ENCODE measurements around the gene HYAL1.

HYAL1 gene

DNA sequence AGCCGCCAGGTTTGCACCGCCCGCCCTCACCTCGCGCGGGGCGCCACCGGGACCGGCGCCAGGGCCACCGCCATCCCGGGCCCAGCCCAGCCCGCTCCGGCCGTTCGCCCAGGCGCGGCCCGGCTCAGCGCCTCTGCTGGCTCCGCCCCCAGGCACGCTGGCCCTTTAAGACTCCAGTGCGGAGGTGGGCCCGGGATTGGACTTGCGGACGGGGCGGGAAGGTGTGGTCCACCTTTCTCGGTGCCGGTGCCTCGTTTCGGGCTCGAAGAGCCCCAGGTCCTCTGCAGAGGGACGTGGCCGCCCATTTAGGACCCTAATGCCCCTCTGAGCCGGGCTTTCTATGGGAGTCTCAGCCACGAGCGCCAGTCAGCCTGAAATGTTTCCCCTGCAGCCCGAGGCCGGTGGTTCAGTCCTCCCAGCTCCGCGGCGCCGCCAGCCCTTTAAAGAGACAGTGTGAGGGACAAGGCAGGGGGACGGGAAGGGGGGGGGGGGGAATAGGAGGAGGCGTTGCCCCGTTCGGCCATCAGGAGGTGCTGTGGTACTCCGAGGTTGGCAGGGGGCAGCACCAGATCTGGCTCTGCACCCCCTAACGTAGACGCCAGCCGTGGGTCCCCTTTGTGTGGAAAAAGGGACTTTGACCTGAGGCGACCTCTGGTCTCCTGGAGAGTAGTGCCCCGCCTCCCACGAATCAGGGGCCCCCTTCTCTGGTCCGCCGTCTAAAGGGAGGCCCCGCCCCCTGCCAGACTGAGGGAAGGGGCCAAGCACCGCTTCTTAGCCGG lies 18.2 kb upstream of the HYAL1 start:
- ATAC-seq, result peak; percentile 86

DNA sequence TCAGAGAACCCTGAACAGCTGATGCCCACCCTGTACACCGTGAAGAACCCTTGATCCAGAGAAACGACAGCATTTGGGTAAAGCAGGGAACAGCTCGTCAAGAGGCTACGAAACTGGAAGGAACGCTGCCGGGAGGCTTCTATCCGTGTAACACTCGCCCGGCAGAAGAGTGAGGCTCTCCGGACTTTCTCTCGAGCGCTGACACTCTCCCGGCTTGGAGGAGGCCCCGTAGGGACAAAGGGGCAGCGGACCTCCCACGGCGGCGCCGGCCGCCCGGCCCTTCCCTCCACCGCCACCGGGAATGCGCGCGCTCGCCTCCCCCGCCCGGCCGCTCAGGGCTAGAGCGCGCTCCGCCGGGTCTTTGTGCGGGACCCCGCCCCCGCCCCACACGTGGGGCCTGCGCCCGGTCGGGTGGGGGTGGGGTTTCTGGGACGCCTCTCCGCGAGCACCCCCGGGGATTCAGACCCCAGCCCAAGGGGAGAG lies 17.5 kb upstream of the HYAL1 start:
- peak; percentile 65 for ATAC-seq
- TF ChIP-seq CSDC2 (CRISPR knock-in tag; IDR thresholded peaks at IDR 0.05) (0 out of 2 replicates have a peak, but pooled peaks have one; percentile 9), ZFP3 (CRISPR knock-in tag; IDR thresholded peaks at IDR 0.05) (no peak)

More for the DNA sequence above, 18.2 kb upstream of the HYAL1 start:
- no peak for TF ChIP-seq TCF4 (CRISPR knock-in tag; IDR thresholded peaks at IDR 0.05; ENCODE audit: borderline replicate concordance)
- no peak for TF ChIP-seq ZNF8 (CRISPR knock-in tag; IDR thresholded peaks at IDR 0.05)
- TF ChIP-seq, protein P1, sequence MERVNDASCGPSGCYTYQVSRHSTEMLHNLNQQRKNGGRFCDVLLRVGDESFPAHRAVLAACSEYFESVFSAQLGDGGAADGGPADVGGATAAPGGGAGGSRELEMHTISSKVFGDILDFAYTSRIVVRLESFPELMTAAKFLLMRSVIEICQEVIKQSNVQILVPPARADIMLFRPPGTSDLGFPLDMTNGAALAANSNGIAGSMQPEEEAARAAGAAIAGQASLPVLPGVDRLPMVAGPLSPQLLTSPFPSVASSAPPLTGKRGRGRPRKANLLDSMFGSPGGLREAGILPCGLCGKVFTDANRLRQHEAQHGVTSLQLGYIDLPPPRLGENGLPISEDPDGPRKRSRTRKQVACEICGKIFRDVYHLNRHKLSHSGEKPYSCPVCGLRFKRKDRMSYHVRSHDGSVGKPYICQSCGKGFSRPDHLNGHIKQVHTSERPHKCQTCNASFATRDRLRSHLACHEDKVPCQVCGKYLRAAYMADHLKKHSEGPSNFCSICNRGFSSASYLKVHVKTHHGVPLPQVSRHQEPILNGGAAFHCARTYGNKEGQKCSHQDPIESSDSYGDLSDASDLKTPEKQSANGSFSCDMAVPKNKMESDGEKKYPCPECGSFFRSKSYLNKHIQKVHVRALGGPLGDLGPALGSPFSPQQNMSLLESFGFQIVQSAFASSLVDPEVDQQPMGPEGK (CRISPR knock-in tag; IDR thresholded peaks at IDR 0.05; ENCODE audit: borderline replicate concordance), result no peak
- TF ChIP-seq, protein P2, sequence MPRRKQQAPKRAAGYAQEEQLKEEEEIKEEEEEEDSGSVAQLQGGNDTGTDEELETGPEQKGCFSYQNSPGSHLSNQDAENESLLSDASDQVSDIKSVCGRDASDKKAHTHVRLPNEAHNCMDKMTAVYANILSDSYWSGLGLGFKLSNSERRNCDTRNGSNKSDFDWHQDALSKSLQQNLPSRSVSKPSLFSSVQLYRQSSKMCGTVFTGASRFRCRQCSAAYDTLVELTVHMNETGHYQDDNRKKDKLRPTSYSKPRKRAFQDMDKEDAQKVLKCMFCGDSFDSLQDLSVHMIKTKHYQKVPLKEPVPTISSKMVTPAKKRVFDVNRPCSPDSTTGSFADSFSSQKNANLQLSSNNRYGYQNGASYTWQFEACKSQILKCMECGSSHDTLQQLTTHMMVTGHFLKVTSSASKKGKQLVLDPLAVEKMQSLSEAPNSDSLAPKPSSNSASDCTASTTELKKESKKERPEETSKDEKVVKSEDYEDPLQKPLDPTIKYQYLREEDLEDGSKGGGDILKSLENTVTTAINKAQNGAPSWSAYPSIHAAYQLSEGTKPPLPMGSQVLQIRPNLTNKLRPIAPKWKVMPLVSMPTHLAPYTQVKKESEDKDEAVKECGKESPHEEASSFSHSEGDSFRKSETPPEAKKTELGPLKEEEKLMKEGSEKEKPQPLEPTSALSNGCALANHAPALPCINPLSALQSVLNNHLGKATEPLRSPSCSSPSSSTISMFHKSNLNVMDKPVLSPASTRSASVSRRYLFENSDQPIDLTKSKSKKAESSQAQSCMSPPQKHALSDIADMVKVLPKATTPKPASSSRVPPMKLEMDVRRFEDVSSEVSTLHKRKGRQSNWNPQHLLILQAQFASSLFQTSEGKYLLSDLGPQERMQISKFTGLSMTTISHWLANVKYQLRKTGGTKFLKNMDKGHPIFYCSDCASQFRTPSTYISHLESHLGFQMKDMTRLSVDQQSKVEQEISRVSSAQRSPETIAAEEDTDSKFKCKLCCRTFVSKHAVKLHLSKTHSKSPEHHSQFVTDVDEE (CRISPR knock-in tag; IDR thresholded peaks at IDR 0.05), result 0 out of 2 replicates have a peak, but pooled peaks have one; percentile 39

DNA sequence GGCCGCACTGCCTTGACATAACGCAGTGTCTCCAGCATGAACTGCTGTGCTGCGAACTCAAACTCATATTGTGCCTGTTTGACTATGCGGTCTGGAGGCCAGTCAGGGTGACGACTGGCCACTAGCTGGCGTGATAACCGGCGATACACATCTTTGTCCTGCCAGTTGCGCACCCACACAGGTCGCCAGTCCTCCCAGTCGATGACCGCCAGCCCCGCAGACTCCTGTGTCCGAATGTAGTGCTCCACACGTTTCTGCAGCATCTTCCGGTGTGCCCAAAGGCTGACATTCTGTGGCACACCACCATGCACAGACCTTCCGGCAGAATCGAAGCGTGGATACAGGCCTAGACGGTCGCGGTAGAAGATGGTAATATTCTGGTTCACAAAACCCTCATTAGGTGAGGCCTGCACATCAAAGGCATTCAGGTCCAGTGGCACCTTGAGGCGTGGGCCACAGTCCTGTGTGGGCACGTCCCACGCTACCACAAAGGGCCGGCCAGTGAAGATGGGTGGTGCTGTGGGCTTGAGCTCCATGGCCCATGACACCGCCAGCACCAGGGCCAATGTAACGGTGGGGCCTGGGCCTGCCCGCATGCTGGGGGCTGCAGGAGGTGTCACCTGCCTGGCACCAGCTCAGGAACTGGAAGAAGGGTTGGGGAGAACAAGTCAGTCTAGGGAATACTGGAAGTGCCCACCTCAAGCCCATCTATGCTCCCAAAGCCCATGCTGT lies 16.7 kb upstream of the HYAL1 start:
- no peak for TF ChIP-seq OSR1 (CRISPR knock-in tag; IDR thresholded peaks at IDR 0.05)
- TF ChIP-seq, protein P2 (CRISPR knock-in tag; IDR thresholded peaks at IDR 0.05), result no peak
- TF ChIP-seq, protein P3, sequence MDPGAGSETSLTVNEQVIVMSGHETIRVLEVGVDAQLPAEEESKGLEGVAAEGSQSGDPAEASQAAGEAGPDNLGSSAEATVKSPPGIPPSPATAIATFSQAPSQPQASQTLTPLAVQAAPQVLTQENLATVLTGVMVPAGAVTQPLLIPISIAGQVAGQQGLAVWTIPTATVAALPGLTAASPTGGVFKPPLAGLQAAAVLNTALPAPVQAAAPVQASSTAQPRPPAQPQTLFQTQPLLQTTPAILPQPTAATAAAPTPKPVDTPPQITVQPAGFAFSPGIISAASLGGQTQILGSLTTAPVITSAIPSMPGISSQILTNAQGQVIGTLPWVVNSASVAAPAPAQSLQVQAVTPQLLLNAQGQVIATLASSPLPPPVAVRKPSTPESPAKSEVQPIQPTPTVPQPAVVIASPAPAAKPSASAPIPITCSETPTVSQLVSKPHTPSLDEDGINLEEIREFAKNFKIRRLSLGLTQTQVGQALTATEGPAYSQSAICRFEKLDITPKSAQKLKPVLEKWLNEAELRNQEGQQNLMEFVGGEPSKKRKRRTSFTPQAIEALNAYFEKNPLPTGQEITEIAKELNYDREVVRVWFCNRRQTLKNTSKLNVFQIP (CRISPR knock-in tag; IDR thresholded peaks at IDR 0.05; ENCODE audit: borderline replicate concordance, low read depth), result no peak

DNA sequence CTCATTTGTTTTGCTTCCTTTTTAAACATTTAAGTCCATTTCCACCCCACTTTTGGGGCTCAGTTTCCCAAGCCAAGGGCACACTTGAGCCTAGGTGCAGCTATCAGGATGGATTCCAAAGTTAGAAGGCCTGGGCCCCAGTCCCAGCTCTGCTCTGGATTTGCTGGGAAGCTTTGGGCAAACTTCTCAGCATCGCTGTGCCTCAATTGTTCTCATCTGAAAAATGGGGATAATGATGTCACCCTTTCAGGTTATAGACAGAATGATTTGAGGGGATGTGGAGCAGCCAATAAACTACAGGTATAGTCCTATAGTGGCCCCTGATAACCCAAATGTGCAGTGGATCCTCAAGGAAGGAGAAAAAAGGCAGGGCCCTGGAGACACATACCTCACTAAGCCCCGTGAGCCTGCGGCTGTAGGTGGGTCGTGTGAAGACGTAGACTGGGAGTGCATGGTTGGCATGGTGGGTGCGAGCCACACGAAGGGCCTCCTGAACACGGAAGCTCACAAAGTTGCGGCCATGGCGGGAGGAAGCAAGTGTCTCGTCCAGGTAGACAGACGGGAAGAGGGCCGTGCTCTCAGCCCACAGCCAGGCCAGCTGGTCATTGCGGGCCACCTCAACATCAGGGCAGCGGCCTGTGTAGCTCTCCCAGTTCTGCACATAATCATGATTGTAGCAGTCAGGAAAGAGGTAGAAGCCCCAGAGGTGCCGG lies 16.0 kb upstream of the HYAL1 start:
- TF ChIP-seq, protein P1 (CRISPR knock-in tag; IDR thresholded peaks at IDR 0.05; ENCODE audit: borderline replicate concordance), result no peak
- TF ChIP-seq, protein P2 (CRISPR knock-in tag; IDR thresholded peaks at IDR 0.05), result no peak
- TF ChIP-seq ZNF70 (CRISPR knock-in tag; IDR thresholded peaks at IDR 0.05), result no peak
- no peak for ATAC-seq

More for the DNA sequence above, 16.7 kb upstream of the HYAL1 start:
- ATAC-seq, result no peak
